Measurements from ENCODE around the gene C16orf95. TPM values are rescaled to one million over a fixed set of nuclear protein-coding genes. Genes with fewer than 3 reads are reported as not detected.

The C16orf95 gene
- total RNA-seq, 1 donor from 2014 or later = 0.72 TPM

DNA sequence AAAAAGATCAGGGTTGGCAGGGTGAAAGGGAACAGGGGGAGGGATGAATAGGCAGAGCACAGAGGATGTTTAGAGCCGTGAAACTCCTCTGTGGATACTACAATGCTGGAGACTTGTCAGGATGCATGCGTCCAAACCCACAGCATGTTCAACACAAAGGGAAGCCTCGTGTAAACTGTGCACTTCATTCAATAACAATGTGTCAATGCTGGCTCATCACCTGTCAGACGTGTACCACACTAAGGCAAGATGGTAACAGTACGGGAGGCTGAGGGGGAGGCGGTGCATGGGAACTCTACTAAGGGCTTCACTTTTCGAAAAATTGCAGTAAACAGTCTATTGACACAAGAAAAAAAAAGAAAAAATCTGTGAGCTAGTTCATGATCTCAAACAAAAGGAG is 63.7 kb downstream of the C16orf95 start:
- no peak for DNase-seq (ENCODE audit: low spot score)

Other genes starting within 250 kb of the C16orf95 start
- 33.0 TPM for gene FBXO31, start 66.4 kb upstream of the C16orf95 start, total RNA-seq (ENCODE audit: insufficient read depth, low replicate concordance)
- gene MAP1LC3B, start 74.9 kb upstream of the C16orf95 start, total RNA-seq (ENCODE audit: insufficient read depth, low replicate concordance) = 53.4 TPM
- gene ZCCHC14, start 175.6 kb upstream of the C16orf95 start, total RNA-seq (ENCODE audit: insufficient read depth, low replicate concordance) = 13.7 TPM